Spleen (tissue), 11 donors: ENCODE measurements around the gene PARP11. TPM values are rescaled to one million over a fixed set of nuclear protein-coding genes. Genes with fewer than 3 reads are reported as not detected.

Source experiments
- DNase-seq: peaks from one replicate; pipeline ENCODE4 v3.0.0-alpha.2; 2020
- H3K27ac ChIP-seq, 8 donors: fragments of 200-600 bp; sonication (generic) in 7 of 8; 1 replicate in 4 of 8; 2 replicates in 4 of 8; pipeline versions ENCODE4 v1.5.0 to v1.8.0; 2016 to 2021; ENCODE audit warnings: inconsistent platforms in 4 of 8, mild to moderate bottlenecking in 4 of 8, moderate library complexity in 1 of 8
- H3K27me3 ChIP-seq, 7 donors: fragments of 200-600 bp; sonication (generic) in 6 of 7; replicated peaks in 1 of 7; 1 replicate in 4 of 7; 2 replicates in 3 of 7; pipeline versions ENCODE4 v1.5.0 to v1.8.0; 2016 to 2021; ENCODE audit warnings: inconsistent platforms in 3 of 7, mild to moderate bottlenecking in 1 of 7
- H3K36me3 ChIP-seq, 6 donors: fragments of 200-600 bp; sonication (generic) in 5 of 6; 1 replicate in 4 of 6; 2 replicates in 2 of 6; pipeline versions ENCODE4 v1.5.0 to v1.8.0; 2016 to 2021; ENCODE audit warnings: inconsistent platforms in 2 of 6
- H3K4me1 ChIP-seq, 6 donors: fragments of 200-600 bp; sonication (generic) in 5 of 6; 1 replicate in 3 of 6; 2 replicates in 3 of 6; pipeline versions ENCODE4 v1.5.0 to v1.8.0; 2016 to 2021; ENCODE audit warnings: inconsistent platforms in 3 of 6
- H3K4me3 ChIP-seq, 8 donors: fragments of 200-600 bp; sonication (generic) in 7 of 8; 1 replicate in 4 of 8; 2 replicates in 4 of 8; pipeline versions ENCODE4 v1.5.0 to v1.8.0; 2016 to 2021; ENCODE audit warnings: inconsistent platforms in 4 of 8, mild to moderate bottlenecking in 4 of 8, moderate library complexity in 2 of 8
- H3K9me3 ChIP-seq, 8 donors: fragments of 200-600 bp; sonication (generic) in 7 of 8; 1 replicate in 4 of 8; 2 replicates in 4 of 8; pipeline versions ENCODE4 v1.5.0 to v1.8.0; 2016 to 2021; ENCODE audit warnings: inconsistent platforms in 4 of 8
- CTCF ChIP-seq, 11 experiments: fragments of 200-600 bp in 7 of 11; fragments of 450-650 bp in 4 of 11; sonication (generic) in 4 of 11; IDR thresholded peaks in 8 of 11; conservative IDR thresholded peaks in 3 of 11; 1 replicate in 7 of 11; 2 replicates in 4 of 11; pipeline versions ENCODE4 v1.4.0 to v1.8.0; 2016 to 2021; ENCODE audit warnings: antibody characterized with exemption in 11 of 11, inconsistent platforms in 4 of 11, mild to moderate bottlenecking in 1 of 11
- POLR2A ChIP-seq, 3 donors: fragments of 450-650 bp; IDR thresholded peaks; one replicate each; pipeline ENCODE4 v1.5.1; 2017; ENCODE audit warnings: antibody characterized with exemption in 3 of 3, mild to moderate bottlenecking in 1 of 3
- POLR2AphosphoS5 ChIP-seq, 3 donors: sonication (generic); formaldehyde crosslinking; IDR thresholded peaks; one replicate each; pipeline ENCODE4 v1.5.1; 2017; ENCODE audit warnings: antibody characterized with exemption in 3 of 3
- WGBS, 5 donors: extraction: QIAGEN DNeasy Blood & Tissue Kit in 3 of 5; methylation state at CpG; one replicate each; pipeline versions ENCODE4 v1.1.5 to v1.1.7; 2013 to 2018; 5-methylcytosine and 5-hydroxymethylcytosine counted together
- intact Hi-C: fragments of 100-400 bp; cut with DNase I; formaldehyde crosslinking; loops from one replicate; pipeline ENCODE4 v1.15.0; 2023; ENCODE audit warnings: low total_unique reads
- polyA plus RNA-seq, 3 donors: library from polyadenylated mRNA; stranded (reverse); fragments of 200-250 nt; gene quantifications; one replicate each; pipeline ENCODE4 v1.2.1, GENCODE V29; 2013
- total RNA-seq, 7 donors: library from RNA; depleted of rRNA in 3 of 7; stranded (reverse); fragments of >200 nt in 3 of 7; fragmentation: NEBNext Ultra II Directional in 4 of 7; extraction: Animal tissue kit (Norgen Biotek cat#: 25700) in 4 of 7; gene quantifications; one replicate each; pipeline versions ENCODE4 v1.1.0 to v1.2.1, GENCODE V29; 2016 to 2021
- donor health status: healthy with polysubstance abuse.
- donor health status: DM: no; HTN: no; CAD: no; lungs with moderate emphysema.
- donor health status: DM: no; HTN: no; CAD: no.
- donor health status: Bipolar disorder and iron deficiency.
- donor health status: healthy.
- donor health status: DM: no; HTN: no; CAD: no.
- donor health status: DM: yes; HTN: yes; CAD: no.

The PARP11 gene
- total and polyA plus RNA-seq, 10 donors: 3.7 to 25.2 (median 17.8) TPM

DNA sequence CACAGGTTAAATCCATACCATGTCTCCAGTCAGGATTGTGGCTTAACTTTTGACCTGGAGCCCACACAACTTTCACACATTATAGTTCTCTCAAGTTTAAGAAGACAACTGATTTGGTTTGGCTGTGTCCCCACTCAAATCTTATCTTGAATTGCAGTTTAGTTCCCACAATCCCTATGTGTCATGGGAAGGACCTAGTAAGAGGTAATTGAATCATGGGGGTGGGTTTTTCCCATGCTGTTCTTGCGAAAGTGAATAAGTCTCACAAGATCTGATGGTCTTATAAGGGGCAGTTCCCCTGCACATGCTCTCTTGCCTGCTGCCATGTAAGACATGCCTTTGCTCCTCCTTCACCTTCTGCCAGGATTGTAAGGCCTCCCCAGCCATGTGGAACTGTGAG, 38.2 kb upstream of the PARP11 start:
- H3K27ac ChIP-seq: no peak overlapping the region
- 83 to 97% (median 91%) methylated on average over 1 of the region's 1 CpG for WGBS, 5 donors
- peaks cover 0 to 8% (median 0%) of the 10 kb centered on the region in 6 donors for H3K4me1 ChIP-seq
- peaks cover 0 to 4% (median 0%) of the 10 kb centered on the region in 7 donors for H3K27me3 ChIP-seq
- intact Hi-C loops: no loop called here
- no peak for DNase-seq
- no peak overlapping the region for H3K4me3 ChIP-seq
- peaks cover 0 to 17% (median 11%) of the 10 kb centered on the region in 8 donors for H3K9me3 ChIP-seq
- no peak for TF ChIP-seq CTCF (IDR thresholded peaks at IDR 0.05 in 8 of 11, conservative IDR thresholded peaks at IDR 0.05 in 3 of 11)
- TF ChIP-seq POLR2AphosphoS5 (IDR thresholded peaks at IDR 0.05): no peak
- TF ChIP-seq POLR2A (IDR thresholded peaks at IDR 0.05): no peak
- H3K36me3 ChIP-seq: no peaks in the 10 kb centered on the region

- 73 to 86% (median 83%) methylated on average over 5 of the region's 5 CpGs for WGBS, 5 donors
- TF ChIP-seq POLR2AphosphoS5 (IDR thresholded peaks at IDR 0.05): no peak
- no peak for TF ChIP-seq CTCF (IDR thresholded peaks at IDR 0.05 in 8 of 11, conservative IDR thresholded peaks at IDR 0.05 in 3 of 11)
- peaks cover 0 to under 1% (median 0%) of the 10 kb centered on the region in 8 donors for H3K9me3 ChIP-seq
- peaks cover 0 to 9% (median 0%) of the 10 kb centered on the region in 7 donors for H3K27me3 ChIP-seq
- intact Hi-C loops: no loop called here
- no peak for DNase-seq
- H3K27ac ChIP-seq: peak overlapping the region in 1 of 8 donors; percentile 13
- peaks cover 0 to 8% (median 0%) of the 10 kb centered on the region in 6 donors for H3K4me1 ChIP-seq
- H3K4me3 ChIP-seq: no peak overlapping the region
- no peaks in the 10 kb centered on the region for H3K36me3 ChIP-seq
Measured at GRCh38 chr12:3905664-3906063, 32.5 kb upstream of the PARP11 start.

DNA sequence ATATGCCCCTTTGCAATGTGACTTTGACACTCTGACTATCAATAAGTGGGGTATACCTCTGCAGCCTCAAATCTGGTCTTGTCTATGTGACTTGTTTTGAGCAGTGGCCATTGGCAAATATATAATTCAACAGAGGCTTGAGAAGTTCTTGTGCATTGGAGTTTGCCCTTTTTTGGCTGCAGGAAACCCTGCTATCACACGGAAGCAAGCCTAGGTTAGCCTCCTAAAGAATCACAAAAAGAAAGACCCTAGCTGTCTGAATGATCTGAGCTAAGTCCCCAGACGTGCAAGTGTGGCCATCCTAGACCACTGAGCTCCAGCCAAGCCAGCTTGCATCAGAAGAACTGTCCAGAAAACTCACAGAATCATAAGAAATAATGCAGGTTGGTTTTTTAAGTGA, 31.8 kb upstream of the PARP11 start:
- WGBS, 5 donors: 29 to 73% (median 55%) methylated on average over 2 of the region's 2 CpGs
- Histone ChIP-seq H3K9me3 (no peaks in the 10 kb centered on the region), H3K36me3 (no peaks in the 10 kb centered on the region), H3K27me3 (peaks cover 0 to 9% (median 0%) of the 10 kb centered on the region in 7 donors), H3K4me3 (no peak overlapping the region), H3K4me1 (peaks cover 0 to 8% (median 0%) of the 10 kb centered on the region in 6 donors), H3K27ac (peak overlapping the region in 1 of 8 donors; percentile 13)
- intact Hi-C loops: no loop called here
- no peak for DNase-seq
- no peak for TF ChIP-seq CTCF (IDR thresholded peaks at IDR 0.05 in 8 of 11, conservative IDR thresholded peaks at IDR 0.05 in 3 of 11)

DNA sequence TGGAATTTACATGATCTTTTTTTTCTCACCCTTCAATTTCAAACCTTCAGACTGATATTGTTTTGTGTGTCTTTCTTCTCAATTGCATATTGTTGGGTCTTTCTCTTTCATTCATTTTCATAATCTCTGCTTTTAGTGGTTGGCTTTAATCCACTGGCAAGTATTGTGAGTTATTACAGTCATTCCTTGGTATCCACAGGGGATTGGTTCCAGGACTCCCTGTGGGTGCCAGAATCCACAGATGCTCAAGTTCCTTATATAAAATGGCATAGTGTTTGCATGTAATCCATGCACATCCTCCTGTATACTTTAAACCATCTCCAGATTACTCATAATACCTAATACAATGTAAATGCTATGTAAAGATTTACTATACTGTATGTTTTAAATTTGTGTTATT, 29.7 kb upstream of the PARP11 start:
- no peak for TF ChIP-seq POLR2AphosphoS5 (IDR thresholded peaks at IDR 0.05)
- no peak for TF ChIP-seq CTCF (IDR thresholded peaks at IDR 0.05 in 8 of 11, conservative IDR thresholded peaks at IDR 0.05 in 3 of 11)
- TF ChIP-seq POLR2A (IDR thresholded peaks at IDR 0.05): no peak
- no peaks in the 10 kb centered on the region for H3K9me3 ChIP-seq
- peaks cover 0 to 4% (median 0%) of the 10 kb centered on the region in 7 donors for H3K27me3 ChIP-seq
- intact Hi-C loops: no loop called here
- no peak for DNase-seq
- H3K4me1 ChIP-seq: peaks cover 0 to 12% (median under 1%) of the 10 kb centered on the region in 6 donors
- H3K36me3 ChIP-seq: no peaks in the 10 kb centered on the region
- H3K27ac ChIP-seq: no peak overlapping the region
- H3K4me3 ChIP-seq: no peak overlapping the region
